Measurements from ENCODE around the gene KLHL42. TPM values are rescaled to one million over a fixed set of nuclear protein-coding genes. Genes with fewer than 3 reads are reported as not detected.

The KLHL42 gene
- total and polyA plus RNA-seq, 2 experiments from 2014 or later: 7.6 to 33.2 TPM

DNA sequence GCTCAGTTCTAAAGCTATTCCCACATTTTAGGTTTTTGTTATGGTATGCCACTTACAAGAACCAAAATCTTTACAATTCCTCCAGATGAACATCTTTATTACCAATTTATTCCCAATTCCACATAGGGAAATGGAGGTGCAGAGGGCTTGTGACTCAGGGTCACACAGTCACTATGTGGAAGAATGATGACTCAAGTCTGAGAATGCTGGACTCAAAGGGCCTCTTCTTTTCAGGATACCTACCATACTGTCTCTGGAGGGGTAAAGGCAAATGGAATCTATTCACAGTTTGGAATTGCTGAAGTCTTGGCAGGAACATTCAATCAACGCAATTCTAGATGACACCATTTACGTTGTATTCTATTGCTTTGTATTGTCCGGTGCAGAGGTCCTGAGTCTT is 48.2 kb downstream of the KLHL42 start (continued):
- TF ChIP-seq CREB1 (CRISPR knock-in tag; IDR thresholded peaks at IDR 0.05; ENCODE audit: low read depth) (no peak), ZNF114 (CRISPR knock-in tag; IDR thresholded peaks at IDR 0.05) (no peak), EZH2phosphoT487 (IDR thresholded peaks at IDR 0.05; ENCODE audit: unreplicated experiment) (no peak), NANOG (IDR thresholded peaks at IDR 0.05; ENCODE audit: borderline replicate concordance) (no peak)

- no peaks in the 10 kb centered on the region for H3K79me2 ChIP-seq (replicated peaks; ENCODE audit: insufficient read depth)
- no peaks in the 10 kb centered on the region for H3K27me3 ChIP-seq (ENCODE audit: insufficient read depth)
- Mint-ChIP-seq H3K4me1 (no peaks in the 10 kb centered on the region), H3K9me3 (peaks cover 8% of the 10 kb centered on the region), H3K4me3 (no peak overlapping the region), H3K27me3 (ENCODE audit: insufficient read depth, low read depth, poor library complexity) (no peaks in the 10 kb centered on the region), H3K27ac (no peak overlapping the region), H3K36me3 (ENCODE audit: low read depth) (no peaks in the 10 kb centered on the region)
- no peaks in the 10 kb centered on the region; the same call in 1 of the 2 replicates for H3K9me2 ChIP-seq (ENCODE audit: insufficient read depth)
- ATAC-seq (no peak), DNase-seq (ENCODE audit: low spot score) (no peak)
- H3K4me1 ChIP-seq (ENCODE audit: insufficient read depth): no peaks in the 10 kb centered on the region
- no peak overlapping the region for H3K4me3 ChIP-seq
- H3K4me2 ChIP-seq: no peak overlapping the region
- peak overlapping the region; percentile 67; the same call in 1 of the 2 replicates for H2AFZ ChIP-seq
- H4K20me1 ChIP-seq (replicated peaks; ENCODE audit: insufficient read depth): no peaks in the 10 kb centered on the region
- no peaks in the 10 kb centered on the region for H3F3A ChIP-seq (replicated peaks; ENCODE audit: low read depth)
- no peaks in the 10 kb centered on the region for H3K36me3 ChIP-seq (ENCODE audit: insufficient read depth)
- H3K27ac ChIP-seq (ENCODE audit: low read depth): no peak overlapping the region
- TF ChIP-seq EZH2phosphoT487 (IDR thresholded peaks at IDR 0.05; ENCODE audit: unreplicated experiment): no peak
- TF ChIP-seq ZNF114 (CRISPR knock-in tag; IDR thresholded peaks at IDR 0.05): no peak
- TF ChIP-seq, protein P1, sequence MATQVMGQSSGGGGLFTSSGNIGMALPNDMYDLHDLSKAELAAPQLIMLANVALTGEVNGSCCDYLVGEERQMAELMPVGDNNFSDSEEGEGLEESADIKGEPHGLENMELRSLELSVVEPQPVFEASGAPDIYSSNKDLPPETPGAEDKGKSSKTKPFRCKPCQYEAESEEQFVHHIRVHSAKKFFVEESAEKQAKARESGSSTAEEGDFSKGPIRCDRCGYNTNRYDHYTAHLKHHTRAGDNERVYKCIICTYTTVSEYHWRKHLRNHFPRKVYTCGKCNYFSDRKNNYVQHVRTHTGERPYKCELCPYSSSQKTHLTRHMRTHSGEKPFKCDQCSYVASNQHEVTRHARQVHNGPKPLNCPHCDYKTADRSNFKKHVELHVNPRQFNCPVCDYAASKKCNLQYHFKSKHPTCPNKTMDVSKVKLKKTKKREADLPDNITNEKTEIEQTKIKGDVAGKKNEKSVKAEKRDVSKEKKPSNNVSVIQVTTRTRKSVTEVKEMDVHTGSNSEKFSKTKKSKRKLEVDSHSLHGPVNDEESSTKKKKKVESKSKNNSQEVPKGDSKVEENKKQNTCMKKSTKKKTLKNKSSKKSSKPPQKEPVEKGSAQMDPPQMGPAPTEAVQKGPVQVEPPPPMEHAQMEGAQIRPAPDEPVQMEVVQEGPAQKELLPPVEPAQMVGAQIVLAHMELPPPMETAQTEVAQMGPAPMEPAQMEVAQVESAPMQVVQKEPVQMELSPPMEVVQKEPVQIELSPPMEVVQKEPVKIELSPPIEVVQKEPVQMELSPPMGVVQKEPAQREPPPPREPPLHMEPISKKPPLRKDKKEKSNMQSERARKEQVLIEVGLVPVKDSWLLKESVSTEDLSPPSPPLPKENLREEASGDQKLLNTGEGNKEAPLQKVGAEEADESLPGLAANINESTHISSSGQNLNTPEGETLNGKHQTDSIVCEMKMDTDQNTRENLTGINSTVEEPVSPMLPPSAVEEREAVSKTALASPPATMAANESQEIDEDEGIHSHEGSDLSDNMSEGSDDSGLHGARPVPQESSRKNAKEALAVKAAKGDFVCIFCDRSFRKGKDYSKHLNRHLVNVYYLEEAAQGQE (IDR thresholded peaks at IDR 0.05; ENCODE audit: unreplicated experiment): no peak
- TF ChIP-seq CREB1 (CRISPR knock-in tag; IDR thresholded peaks at IDR 0.05; ENCODE audit: low read depth): no peak
- TF ChIP-seq POLR2AphosphoS5 (IDR thresholded peaks at IDR 0.05; ENCODE audit: low read depth): no peak
- TF ChIP-seq CTCF (conservative IDR thresholded peaks at IDR 0.05; ENCODE audit: low read depth in 2 of 2): no peak
- no peak for TF ChIP-seq JUNB (IDR thresholded peaks at IDR 0.05; ENCODE audit: unreplicated experiment)
- TF ChIP-seq NANOG (IDR thresholded peaks at IDR 0.05; ENCODE audit: borderline replicate concordance): no peak
- TF ChIP-seq STAT1 (IDR thresholded peaks at IDR 0.05; ENCODE audit: unreplicated experiment): no peak
- no peak for TF ChIP-seq ZNF331 (CRISPR knock-in tag; IDR thresholded peaks at IDR 0.05; ENCODE audit: low read depth)
- TF ChIP-seq EZH2 (IDR thresholded peaks at IDR 0.05; ENCODE audit: low read depth, unreplicated experiment): no peak
- no peak for TF ChIP-seq ETS1 (IDR thresholded peaks at IDR 0.05)
These were observed 58.6 kb downstream of the KLHL42 start for GRCh38 chr12:27838543-27839185.

All from GM23338 (cell line).